PC-3 (cell line): ENCODE data around the gene ARID5B. TPM values are rescaled to one million over a fixed set of nuclear protein-coding genes. Genes with fewer than 3 reads are reported as not detected.
A peak's percentile ranks its signal among the peaks of the same experiment; 100 is the strongest.

Source experiments
- ATAC-seq: fragments of 200-7000 bp; cut with Tn5 transposase; 2 replicates; pipeline ENCODE4 v1.9.1; 2020; ENCODE audit warnings: mild to moderate bottlenecking, moderate library complexity
- BruUV-seq: library from RNA; stranded (reverse); fragments of 400-500 nt; replicated peaks from 2 replicates; lab custom pipeline; 2021; lab: Mats Ljungman, UMichigan
- CTCF ChIA-PET: fragments of 300-600 bp; sonication (Branson Sonifier 250); formaldehyde crosslinking; loops from one replicate; lab custom pipeline; 2022; ENCODE audit warnings: antibody characterized with exemption; lab: Charles Lee
- POLR2A ChIA-PET: fragments of 300-600 bp; sonication (Branson Sonifier 250); formaldehyde crosslinking; loops from one replicate; lab custom pipeline; 2022; ENCODE audit warnings: antibody characterized with exemption; ENCODE audit not compliant: unreplicated experiment; lab: Charles Lee
- DNase-seq: peaks from one replicate; pipeline ENCODE4 v3.0.0-alpha.2; 2015
- H2AFZ ChIP-seq: fragments of 300-600 bp; sonication (generic); 2 replicates; pipeline ENCODE4 v1.6.0; 2016; ENCODE audit warnings: antibody characterized with exemption, low read length
- H3F3A ChIP-seq: fragments of 300-600 bp; sonication (generic); one replicate; pipeline ENCODE4 v1.6.0; 2017; ENCODE audit warnings: antibody characterized with exemption, low read length, control low read depth, mild to moderate bottlenecking; ENCODE audit not compliant: unreplicated experiment
- H3K27ac ChIP-seq: fragments of 300-600 bp; sonication (generic); 2 replicates; pipeline ENCODE4 v1.5.1; 2016; ENCODE audit warnings: mild to moderate bottlenecking, low read length
- H3K27me3 ChIP-seq: fragments of 300-600 bp; sonication (generic); 2 replicates; pipeline ENCODE4 v1.6.1; 2016; ENCODE audit warnings: low read length, mixed read lengths
- H3K36me3 ChIP-seq: fragments of 300-600 bp; sonication (generic); 2 replicates; pipeline ENCODE4 v1.6.1; 2016; ENCODE audit warnings: low read depth, mixed run types, low read length, mixed read lengths
- H3K4me1 ChIP-seq: fragments of 300-600 bp; sonication (generic); 2 replicates; pipeline ENCODE4 v1.5.1; 2016; ENCODE audit warnings: low read length; ENCODE audit not compliant: insufficient read depth
- H3K4me2 ChIP-seq: fragments of 300-600 bp; sonication (generic); 2 replicates; pipeline ENCODE4 v1.6.0; 2016; ENCODE audit warnings: low read length
- H3K4me3 ChIP-seq: fragments of 300-600 bp; sonication (generic); 2 replicates; pipeline ENCODE4 v1.5.1; 2016; ENCODE audit warnings: mild to moderate bottlenecking, low read length, mixed read lengths
- H3K79me2 ChIP-seq: fragments of 300-600 bp; sonication (generic); 2 replicates; pipeline ENCODE4 v1.6.1; 2017; ENCODE audit warnings: low read length, mixed read lengths
- H3K9ac ChIP-seq: fragments of 300-600 bp; sonication (generic); 2 replicates; pipeline ENCODE4 v1.6.0; 2016; ENCODE audit warnings: mild to moderate bottlenecking, low read length
- H3K9me2 ChIP-seq: fragments of 300-600 bp; sonication (generic); replicated peaks from 2 replicates; pipeline ENCODE4 v1.6.1; 2016; ENCODE audit warnings: mixed run types, low read length, mixed read lengths
- H3K9me3 ChIP-seq: fragments of 300-600 bp; sonication (generic); 2 replicates; pipeline ENCODE4 v1.6.1; 2016; ENCODE audit warnings: low read length, mixed read lengths
- H4K20me1 ChIP-seq: fragments of 300-600 bp; sonication (generic); 2 replicates; pipeline ENCODE4 v1.6.1; 2016; ENCODE audit warnings: low read length, mixed read lengths
- EZH2 ChIP-seq: fragments of 300-600 bp; sonication (generic); IDR thresholded peaks from one replicate; pipeline ENCODE4 v1.6.1; 2017; ENCODE audit warnings: antibody characterized with exemption, mild to moderate bottlenecking, low read length; ENCODE audit not compliant: unreplicated experiment
- EZH2phosphoT487 ChIP-seq: fragments of 300-600 bp; sonication (generic); IDR thresholded peaks from 2 replicates; pipeline ENCODE4 v1.6.1; 2018; ENCODE audit warnings: mild to moderate bottlenecking, antibody characterized with exemption, low read length, borderline replicate concordance
- intact Hi-C: fragments of 100-400 bp; cut with micrococcal nuclease; formaldehyde crosslinking; loops from 2 replicates; pipeline ENCODE4 v1.9.0; 2023
- total RNA-seq: library from RNA; depleted of rRNA; stranded (reverse); fragments of >200 nt; gene quantifications from 2 replicates; pipeline ENCODE4 v1.2.3, GENCODE V29; 2014
- TF ChIP-seq, protein P1 (sequence below): fragments of 300-600 bp; sonication (generic); conservative IDR thresholded peaks from 2 replicates; pipeline ENCODE4 v1.5.1; 2017; ENCODE audit warnings: antibody characterized with exemption, low read depth, mild to moderate bottlenecking, low read length

ARID5B gene
- total RNA-seq, 1 experiment from 2014 or later: 26.4 TPM

DNA sequence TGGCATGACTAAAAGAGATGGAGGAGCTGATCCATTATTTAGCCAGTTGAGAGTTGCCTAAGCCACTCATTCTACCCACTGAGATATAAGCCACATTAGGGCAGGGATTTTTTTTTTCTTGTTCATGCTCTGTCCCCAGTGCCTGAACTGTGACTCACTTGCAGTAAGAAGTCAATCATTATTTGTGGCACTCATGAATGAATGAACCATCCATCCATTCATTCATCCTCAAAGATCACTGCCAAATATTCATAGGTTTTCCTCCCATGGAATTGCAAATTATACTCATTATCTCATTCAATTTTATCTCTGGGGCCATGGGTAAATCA, 22.8 kb upstream of the ARID5B start:
- intact Hi-C loops: no loop called here
- Histone ChIP-seq H2AFZ (no peak overlapping the region), H4K20me1 (no peaks in the 10 kb centered on the region), H3K4me3 (no peak overlapping the region), H3K4me1 (peaks cover 13% of the 10 kb centered on the region), H3K27me3 (no peaks in the 10 kb centered on the region), H3F3A (no peaks in the 10 kb centered on the region), H3K9me2 (no peaks in the 10 kb centered on the region), H3K79me2 (no peaks in the 10 kb centered on the region), H3K36me3 (no peaks in the 10 kb centered on the region), H3K4me2 (no peak overlapping the region), H3K9ac (no peak overlapping the region), H3K9me3 (no peaks in the 10 kb centered on the region), H3K27ac (no peak overlapping the region)
- ChIA-PET CTCF (no interaction called here), POLR2A (no interaction called here)
- ATAC-seq (no peak), DNase-seq (no peak)
- no TSS peak for BruUV-seq
- no peak for TF ChIP-seq EZH2phosphoT487
- TF ChIP-seq EZH2: no peak
- TF ChIP-seq, protein P1, sequence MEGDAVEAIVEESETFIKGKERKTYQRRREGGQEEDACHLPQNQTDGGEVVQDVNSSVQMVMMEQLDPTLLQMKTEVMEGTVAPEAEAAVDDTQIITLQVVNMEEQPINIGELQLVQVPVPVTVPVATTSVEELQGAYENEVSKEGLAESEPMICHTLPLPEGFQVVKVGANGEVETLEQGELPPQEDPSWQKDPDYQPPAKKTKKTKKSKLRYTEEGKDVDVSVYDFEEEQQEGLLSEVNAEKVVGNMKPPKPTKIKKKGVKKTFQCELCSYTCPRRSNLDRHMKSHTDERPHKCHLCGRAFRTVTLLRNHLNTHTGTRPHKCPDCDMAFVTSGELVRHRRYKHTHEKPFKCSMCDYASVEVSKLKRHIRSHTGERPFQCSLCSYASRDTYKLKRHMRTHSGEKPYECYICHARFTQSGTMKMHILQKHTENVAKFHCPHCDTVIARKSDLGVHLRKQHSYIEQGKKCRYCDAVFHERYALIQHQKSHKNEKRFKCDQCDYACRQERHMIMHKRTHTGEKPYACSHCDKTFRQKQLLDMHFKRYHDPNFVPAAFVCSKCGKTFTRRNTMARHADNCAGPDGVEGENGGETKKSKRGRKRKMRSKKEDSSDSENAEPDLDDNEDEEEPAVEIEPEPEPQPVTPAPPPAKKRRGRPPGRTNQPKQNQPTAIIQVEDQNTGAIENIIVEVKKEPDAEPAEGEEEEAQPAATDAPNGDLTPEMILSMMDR: no peak

DNA sequence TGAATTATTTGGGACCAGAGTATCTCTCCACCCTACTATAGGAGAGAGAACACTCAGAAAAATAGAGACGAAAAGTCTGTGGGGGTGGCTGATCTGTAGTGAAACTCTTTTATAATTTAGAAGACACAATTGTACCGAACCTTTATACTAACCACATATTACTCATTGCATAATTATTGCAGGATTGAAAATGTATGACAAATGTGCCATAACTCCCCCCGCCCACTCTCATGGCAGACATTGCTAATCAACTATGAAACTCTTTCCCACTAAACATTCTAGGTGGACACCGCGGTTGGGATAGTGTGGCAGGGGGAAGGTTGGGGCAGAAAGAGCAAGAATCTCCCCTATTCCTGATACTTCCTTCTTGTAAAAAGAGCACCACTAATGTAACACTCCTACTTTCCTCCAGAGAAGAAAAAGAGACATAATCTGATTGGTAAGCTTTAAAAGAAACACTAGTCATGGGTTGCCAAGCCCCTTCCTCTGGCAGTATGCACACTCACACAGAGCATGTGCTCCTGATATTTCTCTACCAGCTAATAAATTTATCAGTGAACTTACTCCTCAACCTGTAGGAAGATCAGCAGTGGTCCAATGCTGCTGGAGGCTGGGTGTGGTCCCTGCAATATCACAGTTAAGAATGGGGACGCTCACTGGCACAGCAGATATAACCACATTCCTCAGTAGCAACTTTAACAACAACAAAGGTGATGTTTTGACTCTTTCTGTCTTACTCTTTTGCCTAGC, 18.7 kb upstream of the ARID5B start:
- H3K4me1 ChIP-seq: peaks cover 13% of the 10 kb centered on the region
- H3K79me2 ChIP-seq: no peaks in the 10 kb centered on the region
- H3K4me3 ChIP-seq: no peak overlapping the region
- DNase-seq (peak; percentile 87), ATAC-seq (peak; percentile 76)
- no peaks in the 10 kb centered on the region for H3K9me2 ChIP-seq
- no peaks in the 10 kb centered on the region for H4K20me1 ChIP-seq
- no peaks in the 10 kb centered on the region for H3F3A ChIP-seq
- no peaks in the 10 kb centered on the region for H3K36me3 ChIP-seq
- no peak overlapping the region for H3K9ac ChIP-seq
- no peaks in the 10 kb centered on the region for H3K9me3 ChIP-seq
- TF ChIP-seq EZH2phosphoT487: no peak
- TF ChIP-seq, protein P1: no peak
- no peak for TF ChIP-seq EZH2
- ChIA-PET POLR2A (no interaction called here), CTCF (interaction anchor here (0.6 kb wide), 1 partner anchor 351 kb away, joined by 4 read pairs; no protein-coding TSS in a partner anchor)
- H3K27me3 ChIP-seq: no peaks in the 10 kb centered on the region
- intact Hi-C loops: no loop called here
- no peak overlapping the region for H3K27ac ChIP-seq
- H2AFZ ChIP-seq: peak overlapping the region; percentile 25
- H3K4me2 ChIP-seq: peak overlapping the region; percentile 27
- BruUV-seq: no TSS peak

DNA sequence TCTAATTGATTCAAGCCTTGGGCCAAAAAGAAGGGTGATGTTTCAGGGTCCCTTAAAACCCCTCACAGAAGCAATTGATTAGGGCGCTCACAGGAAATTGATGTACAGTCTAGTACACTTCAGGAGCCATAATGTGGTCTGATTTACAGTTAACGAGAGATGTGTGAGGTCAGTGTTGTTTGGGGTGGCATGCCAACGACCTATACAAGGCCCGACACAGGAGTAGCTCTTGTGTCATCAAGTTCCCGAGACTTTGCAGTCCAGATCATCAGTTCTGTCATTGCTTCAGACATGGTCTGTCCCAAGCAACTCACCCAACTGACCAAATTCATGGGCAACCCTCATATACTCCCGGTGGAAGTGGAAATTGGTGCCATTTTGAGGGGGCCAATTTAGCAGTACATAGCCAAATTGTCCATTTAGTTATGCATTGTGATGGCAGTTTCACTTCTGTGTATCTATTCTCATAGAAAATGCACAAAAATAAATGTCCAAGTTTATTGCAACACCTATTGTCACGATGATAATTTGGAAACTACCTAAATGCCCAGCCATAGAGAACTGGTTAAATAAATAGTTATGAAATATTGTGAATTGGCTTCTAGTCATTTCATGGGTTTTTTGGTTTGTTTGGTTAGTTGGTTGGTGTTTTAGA, 18.0 kb upstream of the ARID5B start:
- ATAC-seq (no peak), DNase-seq (no peak)
- Histone ChIP-seq H3K9ac (no peak overlapping the region), H3K4me2 (no peak overlapping the region), H3K27me3 (no peaks in the 10 kb centered on the region), H2AFZ (no peak overlapping the region), H3K36me3 (no peaks in the 10 kb centered on the region), H3K27ac (no peak overlapping the region), H3K9me3 (no peaks in the 10 kb centered on the region), H3F3A (no peaks in the 10 kb centered on the region), H3K4me3 (no peak overlapping the region), H3K9me2 (0 out of 2 replicates have a peak, but pooled peaks cover 3% of the 10 kb centered on the region), H4K20me1 (no peaks in the 10 kb centered on the region), H3K79me2 (no peaks in the 10 kb centered on the region), H3K4me1 (peaks cover 13% of the 10 kb centered on the region)
- ChIA-PET CTCF (no interaction called here), POLR2A (no interaction called here)
- intact Hi-C loops: no loop called here
- no TSS peak for BruUV-seq
- TF ChIP-seq EZH2 (no peak), EZH2phosphoT487 (no peak)
- TF ChIP-seq, protein P1: no peak
